Epithelial cell of proximal tubule (primary cell): Measurements from ENCODE around the gene ABCA7. TPM values are rescaled to one million over a fixed set of nuclear protein-coding genes. Genes with fewer than 3 reads are reported as not detected.
A peak's percentile ranks its signal among the peaks of the same experiment; 100 is the strongest.

ENCODE experiments used
- DNase-seq: peaks from one replicate; pipeline ENCODE4 v3.0.0-alpha.2; 2011; ENCODE audit warnings: low read depth
- H3K4me3 ChIP-seq: 2 replicates; pipeline ENCODE4 v1.5.1; 2011; ENCODE audit warnings: low read depth, mild to moderate bottlenecking, low read length
- total RNA-seq: library from RNA; depleted of rRNA; stranded (reverse); fragments of >200 nt; gene quantifications from 2 replicates; pipeline ENCODE4 v1.2.3, GENCODE V29; 2015
- TF ChIP-seq, protein P1 (sequence below): conservative IDR thresholded peaks from 2 replicates; pipeline ENCODE4 v1.5.1; 2012; ENCODE audit warnings: low read depth, mild to moderate bottlenecking, low read length

Gene ABCA7
- total RNA-seq, 1 donor from 2014 or later: 9.7 TPM

DNA sequence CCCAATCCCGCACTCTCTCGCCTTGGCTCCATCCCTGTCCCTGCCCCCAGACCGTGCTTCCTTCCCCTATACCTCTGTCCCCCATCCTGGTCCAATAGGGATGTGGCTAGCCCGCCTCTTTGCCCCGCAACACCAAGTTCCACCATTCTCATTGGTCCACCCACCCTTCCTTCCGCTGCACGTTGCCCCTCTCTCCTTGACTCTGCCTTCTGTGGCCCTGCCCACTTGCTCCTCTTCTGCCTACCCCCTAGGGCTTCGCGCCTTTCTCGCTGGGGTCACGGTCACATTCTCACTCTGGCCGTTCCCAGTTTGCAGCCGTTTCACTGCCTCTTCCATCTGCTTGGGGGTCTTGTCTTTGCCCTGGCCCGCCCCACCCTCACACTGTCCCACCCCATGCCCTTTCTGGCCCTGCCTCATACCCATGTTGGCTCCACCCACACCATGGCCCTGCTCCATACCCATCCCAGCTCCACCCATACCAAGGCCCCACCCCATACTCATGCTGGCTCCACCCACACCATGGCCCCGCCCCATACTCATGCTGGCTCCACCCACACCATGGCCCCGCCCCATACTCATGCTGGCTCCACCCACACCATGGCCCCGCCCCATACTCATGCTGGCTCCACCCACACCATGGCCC is 22.6 kb downstream of the ABCA7 start:
- DNase-seq: no peak
- no peak overlapping the region for H3K4me3 ChIP-seq
- TF ChIP-seq, protein P1, sequence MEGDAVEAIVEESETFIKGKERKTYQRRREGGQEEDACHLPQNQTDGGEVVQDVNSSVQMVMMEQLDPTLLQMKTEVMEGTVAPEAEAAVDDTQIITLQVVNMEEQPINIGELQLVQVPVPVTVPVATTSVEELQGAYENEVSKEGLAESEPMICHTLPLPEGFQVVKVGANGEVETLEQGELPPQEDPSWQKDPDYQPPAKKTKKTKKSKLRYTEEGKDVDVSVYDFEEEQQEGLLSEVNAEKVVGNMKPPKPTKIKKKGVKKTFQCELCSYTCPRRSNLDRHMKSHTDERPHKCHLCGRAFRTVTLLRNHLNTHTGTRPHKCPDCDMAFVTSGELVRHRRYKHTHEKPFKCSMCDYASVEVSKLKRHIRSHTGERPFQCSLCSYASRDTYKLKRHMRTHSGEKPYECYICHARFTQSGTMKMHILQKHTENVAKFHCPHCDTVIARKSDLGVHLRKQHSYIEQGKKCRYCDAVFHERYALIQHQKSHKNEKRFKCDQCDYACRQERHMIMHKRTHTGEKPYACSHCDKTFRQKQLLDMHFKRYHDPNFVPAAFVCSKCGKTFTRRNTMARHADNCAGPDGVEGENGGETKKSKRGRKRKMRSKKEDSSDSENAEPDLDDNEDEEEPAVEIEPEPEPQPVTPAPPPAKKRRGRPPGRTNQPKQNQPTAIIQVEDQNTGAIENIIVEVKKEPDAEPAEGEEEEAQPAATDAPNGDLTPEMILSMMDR: no peak

DNA sequence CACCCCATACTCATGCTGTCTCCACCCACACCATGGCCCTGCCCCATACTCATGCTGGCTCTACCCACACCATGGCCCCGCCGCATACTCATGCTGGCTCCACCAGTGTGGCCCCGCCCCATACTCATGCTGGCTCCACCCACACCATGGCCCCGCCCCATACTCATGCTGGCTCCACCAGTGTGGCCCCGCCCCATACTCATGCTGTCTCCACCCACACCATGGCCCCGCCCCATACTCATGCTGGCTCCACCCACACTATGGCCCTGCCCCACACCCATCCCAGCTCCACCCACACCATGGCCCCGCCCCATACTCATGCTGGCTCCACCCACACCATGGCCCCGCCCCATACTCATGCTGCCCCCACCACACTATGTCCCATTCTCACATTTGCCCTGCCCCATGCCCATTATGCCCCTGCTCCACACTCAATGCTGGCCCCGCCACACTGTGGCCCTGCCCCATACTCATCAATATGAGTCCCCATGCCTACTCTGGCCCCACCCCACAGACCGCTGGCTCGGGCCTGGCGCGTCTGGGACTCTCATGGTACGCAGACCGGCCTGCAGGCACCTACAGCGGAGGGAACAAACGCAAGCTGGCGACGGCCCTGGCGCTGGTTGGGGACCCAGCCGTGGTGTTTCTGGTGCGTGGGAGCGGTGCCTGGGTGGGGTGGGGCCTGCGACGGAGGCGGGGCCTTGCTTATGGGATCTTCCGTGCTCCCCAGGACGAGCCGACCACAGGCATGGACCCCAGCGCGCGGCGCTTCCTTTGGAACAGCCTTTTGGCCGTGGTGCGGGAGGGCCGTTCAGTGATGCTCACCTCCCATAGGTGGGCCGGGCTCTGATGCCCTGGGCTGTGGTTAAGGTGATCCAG is 23.4 kb downstream of the ABCA7 start:
- TF ChIP-seq, protein P1: no peak
- H3K4me3 ChIP-seq: no peak overlapping the region

DNA sequence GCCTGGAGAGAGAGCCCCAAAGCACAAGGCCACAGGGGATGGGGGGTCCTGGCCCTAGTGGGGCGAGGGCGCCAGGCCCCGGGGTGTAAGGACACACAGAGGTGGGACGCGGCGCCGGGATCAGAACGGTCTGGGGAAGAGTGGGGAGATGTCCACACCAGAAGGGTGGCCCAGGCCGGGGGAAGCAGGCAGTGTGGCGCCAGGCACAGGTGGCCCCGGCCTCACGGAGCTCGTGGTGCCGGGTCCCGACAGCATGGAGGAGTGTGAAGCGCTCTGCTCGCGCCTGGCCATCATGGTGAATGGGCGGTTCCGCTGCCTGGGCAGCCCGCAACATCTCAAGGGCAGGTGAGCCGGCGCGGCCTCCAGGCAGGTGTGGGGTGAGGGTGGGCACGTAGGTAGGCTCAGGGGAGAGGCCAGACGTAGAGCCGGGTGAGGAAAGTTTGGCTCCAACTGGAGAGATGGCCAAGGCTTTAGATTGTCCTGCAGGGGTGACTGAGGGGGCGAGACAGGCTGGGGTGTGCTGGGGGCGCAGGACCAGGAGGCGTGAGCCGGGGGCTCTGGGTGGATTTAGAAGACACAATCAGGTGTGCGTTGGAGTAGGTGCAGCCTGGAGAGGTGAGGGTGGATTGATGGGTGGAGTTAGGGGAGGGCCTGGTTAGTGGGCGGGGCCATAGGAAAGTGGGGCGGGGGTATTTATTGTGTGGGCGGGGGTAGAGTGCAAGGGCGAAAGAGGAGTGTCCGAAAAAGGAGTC is 24.2 kb downstream of the ABCA7 start:
- no peak for DNase-seq
- TF ChIP-seq, protein P1: no peak
- no peak overlapping the region for H3K4me3 ChIP-seq

More for the DNA sequence above, 23.4 kb downstream of the ABCA7 start:
- DNase-seq: no peak

DNA sequence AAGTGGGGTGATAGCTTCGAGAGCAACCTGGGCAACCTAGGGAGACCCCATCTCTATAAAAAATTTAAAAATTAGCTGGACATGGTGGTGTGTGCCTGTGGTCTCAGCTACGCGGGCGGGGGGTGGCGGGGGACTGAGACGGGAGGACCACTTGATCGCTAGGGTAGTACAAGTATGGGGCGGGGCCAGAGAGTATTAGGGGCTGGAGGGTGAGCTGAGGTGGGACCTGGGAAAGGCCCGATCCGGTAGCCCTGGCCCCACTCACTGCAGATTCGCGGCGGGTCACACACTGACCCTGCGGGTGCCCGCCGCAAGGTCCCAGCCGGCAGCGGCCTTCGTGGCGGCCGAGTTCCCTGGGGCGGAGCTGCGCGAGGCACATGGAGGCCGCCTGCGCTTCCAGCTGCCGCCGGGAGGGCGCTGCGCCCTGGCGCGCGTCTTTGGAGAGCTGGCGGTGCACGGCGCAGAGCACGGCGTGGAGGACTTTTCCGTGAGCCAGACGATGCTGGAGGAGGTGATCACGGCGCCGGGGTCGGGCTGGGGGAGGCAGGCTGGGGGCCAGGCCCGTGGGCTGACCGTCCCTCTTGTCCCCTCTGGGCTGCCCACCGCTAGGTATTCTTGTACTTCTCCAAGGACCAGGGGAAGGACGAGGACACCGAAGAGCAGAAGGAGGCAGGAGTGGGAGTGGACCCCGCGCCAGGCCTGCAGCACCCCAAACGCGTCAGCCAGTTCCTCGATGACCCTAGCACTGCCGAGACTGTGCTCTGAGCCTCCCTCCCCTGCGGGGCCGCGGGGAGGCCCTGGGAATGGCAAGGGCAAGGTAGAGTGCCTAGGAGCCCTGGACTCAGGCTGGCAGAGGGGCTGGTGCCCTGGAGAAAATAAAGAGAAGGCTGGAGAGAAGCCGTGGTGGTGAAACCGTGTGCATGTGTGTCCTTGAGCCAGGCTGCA is 25.0 kb downstream of the ABCA7 start:
- H3K4me3 ChIP-seq: no peak overlapping the region
- no peak for DNase-seq
- TF ChIP-seq, protein P1: peak; percentile 56

DNA sequence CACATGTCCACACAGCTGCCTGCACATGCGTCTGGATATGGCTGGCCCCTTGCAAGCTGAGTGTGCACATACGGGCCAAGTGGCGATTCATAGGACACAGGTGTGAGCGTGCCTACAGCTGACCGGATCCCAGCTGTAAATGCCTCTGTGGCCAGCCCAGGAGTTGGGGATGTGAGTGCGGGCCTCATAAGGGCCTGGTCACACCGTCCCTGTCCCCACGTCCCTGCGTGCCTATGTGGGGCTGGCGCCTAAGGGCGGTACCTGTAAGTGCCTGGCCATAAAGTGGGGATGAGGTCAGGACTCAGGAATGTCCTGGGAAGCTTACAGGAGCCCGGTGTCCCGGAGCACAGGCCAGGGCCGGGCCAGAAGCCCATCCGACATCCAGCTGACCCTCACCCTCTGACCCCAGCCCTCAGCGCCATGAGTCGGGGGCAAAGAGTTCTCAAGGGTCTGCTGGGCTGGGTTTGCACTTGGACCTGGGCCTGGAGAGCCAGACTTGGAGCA is 25.8 kb downstream of the ABCA7 start:
- H3K4me3 ChIP-seq: no peak overlapping the region
- TF ChIP-seq, protein P1: no peak
- DNase-seq: no peak

DNA sequence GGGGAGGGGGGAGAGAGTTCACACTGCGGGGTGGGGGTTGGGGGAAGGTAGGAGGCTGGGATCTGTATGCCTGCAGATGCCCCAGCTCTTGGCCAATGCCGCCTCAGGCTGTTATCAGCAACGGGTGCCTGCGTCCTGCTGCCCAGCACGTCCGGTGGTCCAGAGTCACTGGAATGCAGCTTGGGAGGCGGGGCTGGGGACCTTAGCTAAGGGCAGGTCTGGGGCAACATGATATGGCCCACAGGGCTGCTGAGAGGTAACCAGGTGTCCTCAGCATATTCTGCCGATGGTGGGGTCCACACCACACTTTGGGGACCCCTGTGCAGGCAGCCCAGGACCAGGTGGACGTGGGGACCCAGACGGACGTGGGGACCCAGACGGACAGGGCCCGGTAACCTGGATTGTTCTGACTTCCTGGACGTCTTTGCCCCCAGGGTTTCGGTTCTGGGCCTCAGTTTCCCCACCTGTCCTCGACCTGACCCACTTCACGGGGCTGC is 26.4 kb downstream of the ABCA7 start:
- no peak for DNase-seq
- TF ChIP-seq, protein P1: no peak
- H3K4me3 ChIP-seq: no peak overlapping the region
